Vagina (tissue), 2 donors: ENCODE measurements around the gene TMIGD3.

Experiments used
- CTCF ChIP-seq, 3 experiments: fragments of 450-650 bp in 2 of 3; fragments of 200-600 bp in 1 of 3; sonication (generic) in 1 of 3; IDR thresholded peaks; one replicate each; pipeline ENCODE4 v1.5.1; 2017 to 2019; ENCODE audit warnings: antibody characterized with exemption in 3 of 3, mild to moderate bottlenecking in 2 of 3, moderate library complexity in 2 of 3
- POLR2A ChIP-seq, 2 donors: fragments of 450-650 bp; IDR thresholded peaks; one replicate each; pipeline ENCODE4 v1.6.1; 2017; ENCODE audit warnings: antibody characterized with exemption in 2 of 2, mild to moderate bottlenecking in 2 of 2, moderate library complexity in 2 of 2
- POLR2AphosphoS5 ChIP-seq, 2 donors: sonication (generic); formaldehyde crosslinking; IDR thresholded peaks; one replicate each; pipeline ENCODE4 v1.9.0; 2017; ENCODE audit warnings: antibody characterized with exemption in 2 of 2, mild to moderate bottlenecking in 2 of 2, low read depth in 1 of 2; ENCODE audit not compliant: insufficient read depth in 1 of 2

- TF ChIP-seq CTCF (IDR thresholded peaks at IDR 0.05): no peak
- no peak for TF ChIP-seq POLR2A (IDR thresholded peaks at IDR 0.05)
- TF ChIP-seq POLR2AphosphoS5 (IDR thresholded peaks at IDR 0.05; ENCODE audit: insufficient read depth in 1 of 2, low read depth in 1 of 2): no peak
Observed at GRCh38 chr1:111505641-111506119, 2.2 kb upstream of the TMIGD3 start.
